DMS53 treated with DMSO at 0.1 percent for 48 hours (cell line): ENCODE measurements around the gene SYT8.
"Not testable (repeated sequence)": the region's sequence is repeated elsewhere in the genome, so short reads cannot be mapped to it uniquely, and the experiment has no call there.

ENCODE experiments used
- DNase-seq: peaks from one replicate; lab custom pipeline; 2025; ENCODE audit not compliant: unreplicated experiment; lab: John Stamatoyannopoulos, UW

SYT8 gene

DNA sequence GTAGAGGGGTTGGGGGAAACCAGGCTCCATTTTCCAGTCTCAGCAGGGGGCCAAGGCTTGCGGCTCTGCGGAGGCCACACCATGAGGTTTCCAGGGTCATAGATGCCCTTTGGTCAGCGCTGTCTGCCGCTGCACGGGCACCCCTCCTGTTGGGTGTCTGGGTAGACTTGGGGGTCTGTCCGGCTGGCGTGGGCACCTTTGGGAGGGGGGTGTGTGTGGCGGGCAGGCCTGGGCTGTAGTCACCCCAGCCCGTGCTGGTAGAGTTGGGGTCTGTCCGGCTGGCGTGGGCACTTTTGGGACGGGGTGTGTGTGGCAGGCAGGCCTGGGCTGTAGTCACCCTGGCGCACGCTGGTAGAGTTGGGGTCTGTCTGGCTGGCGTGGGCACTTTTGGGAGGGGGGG is 36.7 kb downstream of the SYT8 start:
- no peak for DNase-seq

DNA sequence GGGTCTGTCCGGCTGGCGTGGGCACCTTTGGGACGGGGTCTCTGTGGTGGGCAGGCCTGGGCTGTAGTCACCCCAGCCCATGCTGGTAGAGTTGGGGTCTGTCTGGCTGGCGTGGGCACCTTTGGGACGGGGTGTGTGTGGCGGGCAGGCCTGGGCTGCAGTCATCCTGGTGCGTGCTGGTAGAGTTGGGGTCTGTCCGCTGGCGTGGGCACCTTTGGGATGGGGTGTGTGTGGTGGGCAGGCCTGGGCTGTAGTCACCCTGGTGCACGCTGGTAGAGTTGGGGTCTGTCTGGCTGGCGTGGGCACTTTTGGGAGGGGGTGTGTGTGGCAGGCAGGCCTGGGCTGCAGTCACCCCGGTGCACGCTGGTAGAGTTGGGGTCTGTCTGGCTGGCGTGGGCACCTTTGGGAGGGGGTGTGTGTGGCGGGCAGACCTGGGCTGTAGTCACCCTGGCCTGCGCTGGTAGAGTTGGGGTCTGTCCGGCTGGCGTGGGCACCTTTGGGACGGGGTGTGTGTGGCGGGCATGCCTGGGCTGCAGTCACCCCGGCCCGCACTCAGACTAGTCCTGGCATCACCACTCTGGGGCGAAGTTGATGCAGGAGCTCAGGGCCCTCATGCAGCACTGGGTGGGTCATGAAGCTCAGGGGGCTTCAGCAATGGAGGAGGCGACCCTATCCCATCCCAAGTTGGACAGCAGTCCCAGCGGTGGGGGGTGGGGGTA is 37.6 kb downstream of the SYT8 start:
- DNase-seq = no peak

DNA sequence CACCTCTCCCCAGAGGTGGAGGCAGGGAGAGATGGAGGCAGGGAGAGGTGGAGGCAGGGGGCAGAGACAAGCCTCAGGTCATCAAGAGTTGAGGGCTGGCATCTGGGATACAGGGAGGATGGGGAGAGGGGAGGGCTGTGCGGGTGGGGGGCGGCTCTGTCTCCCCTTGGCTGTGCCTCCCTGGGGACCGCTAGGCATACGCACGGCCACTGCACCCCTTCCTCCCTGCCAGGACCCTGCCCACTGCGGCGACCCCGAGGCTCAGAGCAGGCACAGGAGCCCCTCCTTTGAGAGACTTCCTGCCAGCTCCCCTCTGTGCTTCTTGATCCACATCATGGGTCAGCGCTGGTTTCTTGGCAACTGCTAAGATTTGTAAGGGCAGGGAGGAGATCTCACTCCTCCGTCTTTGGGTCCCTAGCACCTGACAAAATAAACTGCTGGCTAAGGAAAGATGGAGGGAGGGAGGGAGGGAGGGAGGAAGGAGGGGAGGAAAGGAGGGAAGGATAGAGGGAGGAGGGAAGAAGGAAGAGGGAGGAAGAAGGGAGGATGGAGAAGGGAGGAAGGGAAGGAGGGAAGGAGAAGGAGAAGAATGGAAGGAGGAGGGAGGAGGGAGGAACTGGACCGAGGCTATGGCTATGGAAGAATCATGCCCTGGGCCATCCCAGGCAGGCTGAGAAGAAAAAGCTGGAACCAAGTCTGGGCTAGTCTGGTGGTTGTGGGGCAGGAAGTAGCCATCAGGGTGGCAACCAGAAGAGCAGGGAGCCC is 38.4 kb downstream of the SYT8 start:
- DNase-seq = no peak

- not testable (repeated sequence) for DNase-seq
Measured at GRCh38 chr11:1873813-1874150, 39.0 kb downstream of the SYT8 start.

GRCh38 chr11:1874441-1875092 is 39.8 kb downstream of the SYT8 start:
- DNase-seq = not testable (repeated sequence)

GRCh38 chr11:1875093-1875850 is 40.5 kb downstream of the SYT8 start:
- no peak for DNase-seq

GRCh38 chr11:1875851-1876301 is 41.1 kb downstream of the SYT8 start:
- DNase-seq = not testable (repeated sequence)

DNA sequence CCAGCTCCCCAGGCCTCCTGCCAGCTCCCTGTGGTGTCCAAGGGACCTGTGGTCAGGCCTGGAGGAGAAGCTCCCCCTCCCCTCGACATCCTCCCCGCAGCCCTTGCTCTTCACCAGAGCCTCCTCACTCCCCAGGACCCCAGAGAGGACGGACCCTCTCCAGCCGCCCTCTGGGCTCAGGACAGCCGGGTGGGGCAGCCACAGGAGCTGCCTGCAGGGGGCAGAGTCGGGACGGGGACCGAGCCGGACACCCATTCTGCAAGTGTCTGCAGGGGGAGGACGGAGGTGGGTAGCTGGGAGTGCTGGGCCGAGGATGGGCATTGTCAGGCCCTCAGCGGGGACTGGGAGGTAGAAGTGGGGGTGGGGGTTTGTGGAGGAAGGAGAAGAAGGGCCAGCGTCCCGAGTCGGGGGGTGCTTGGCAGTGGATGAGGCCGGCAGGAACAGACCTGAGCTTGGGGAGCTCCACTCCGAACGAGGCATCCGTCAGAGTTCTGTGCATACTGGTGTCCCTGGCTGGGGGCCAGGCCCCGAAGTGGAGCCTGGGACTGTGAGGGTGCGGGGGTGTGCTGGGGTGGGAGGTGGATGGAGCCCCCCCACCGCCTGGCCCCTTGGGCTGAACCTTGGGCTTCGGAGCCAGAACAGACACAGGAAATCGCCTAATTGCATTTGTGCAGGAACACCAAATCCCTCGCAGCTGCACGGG is 41.7 kb downstream of the SYT8 start:
- no peak for DNase-seq

DNA sequence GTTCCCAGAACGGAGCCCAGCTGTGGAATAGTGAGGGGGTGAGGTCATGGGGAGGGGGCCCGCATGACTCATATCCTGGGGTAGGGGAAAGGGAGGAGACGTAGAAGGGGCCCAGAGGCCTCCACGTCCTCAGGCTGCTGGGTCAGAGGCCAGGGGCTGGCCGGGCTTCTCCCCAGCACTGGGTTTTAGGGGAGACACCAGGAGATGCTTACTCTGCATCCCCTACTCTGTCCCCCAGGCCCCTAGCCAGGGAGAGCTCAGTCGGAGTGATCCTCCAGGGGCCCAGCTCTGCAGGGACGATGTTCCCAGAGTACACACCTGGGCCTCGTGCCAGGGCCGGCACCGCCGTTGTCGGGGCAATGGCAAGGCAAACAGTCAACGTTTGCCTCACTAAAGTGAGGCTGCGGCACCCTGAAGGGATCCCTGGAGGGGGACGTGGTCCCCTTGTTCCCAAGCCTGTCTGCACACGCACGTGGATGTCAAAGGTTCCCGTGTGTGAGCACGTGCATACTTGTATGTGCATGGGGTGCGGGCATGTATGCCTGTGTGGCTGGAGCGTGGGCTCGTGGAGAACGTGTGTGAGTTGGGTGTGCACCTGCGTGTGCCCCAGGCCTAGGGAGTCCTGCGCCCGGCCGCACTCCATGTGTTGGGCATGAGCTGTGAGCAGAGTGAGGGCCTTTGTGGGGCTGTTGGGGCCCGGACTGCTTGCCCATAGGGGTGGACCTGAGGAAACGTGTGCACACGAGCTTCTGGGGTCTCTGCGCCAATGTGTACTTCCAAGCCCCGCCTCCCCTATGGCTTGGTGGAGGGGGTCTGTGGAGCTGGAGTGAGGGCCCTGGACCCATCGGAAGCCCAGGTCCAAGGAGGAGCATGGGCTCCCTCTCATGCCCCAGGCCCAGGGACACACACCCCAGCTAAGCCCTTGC is 42.7 kb downstream of the SYT8 start:
- no peak for DNase-seq

DNA sequence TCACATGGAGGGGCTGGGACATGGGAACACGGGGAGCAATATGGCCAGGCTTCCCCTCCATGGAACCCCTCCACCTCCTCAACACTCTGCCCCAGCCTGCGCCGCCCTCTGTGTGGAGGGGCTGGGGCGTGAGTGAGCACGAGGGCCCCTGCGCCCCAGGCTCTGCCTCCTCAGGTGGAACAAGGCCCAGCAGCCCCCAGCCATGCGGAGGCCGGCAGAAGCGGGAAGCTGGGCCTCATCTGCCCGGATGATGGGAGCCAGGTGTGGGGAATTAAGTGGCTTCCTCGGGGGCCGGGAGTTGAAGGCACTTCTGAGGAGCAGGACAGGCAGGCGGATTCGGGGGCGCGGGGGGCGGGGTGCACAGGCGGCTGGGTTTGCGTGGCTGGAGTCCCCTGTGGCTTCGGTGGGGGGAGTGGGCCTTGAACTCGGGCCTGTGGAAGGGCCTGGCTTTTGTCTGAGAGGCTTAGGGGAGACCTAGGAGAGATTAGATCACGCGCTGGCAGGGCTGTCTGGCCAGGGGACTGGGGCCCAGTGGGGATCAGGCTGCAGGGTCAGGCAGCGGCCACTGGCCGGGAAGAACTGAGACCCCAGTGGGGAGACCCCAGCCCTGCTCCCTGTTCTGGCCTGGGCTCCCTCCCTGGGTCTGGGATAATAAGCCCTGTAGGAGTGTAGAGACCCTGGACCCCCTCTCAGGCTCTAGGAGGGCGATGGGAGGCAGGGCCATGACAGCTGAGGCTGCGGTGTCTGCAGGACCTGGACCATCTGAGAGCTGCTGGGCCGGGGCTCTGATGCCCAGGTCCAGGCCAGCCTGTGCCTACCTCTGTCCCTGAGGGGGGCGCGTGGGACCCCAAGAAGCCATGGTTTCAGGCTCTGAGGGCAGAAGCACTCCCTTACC is 43.6 kb downstream of the SYT8 start:
- DNase-seq = no peak

GRCh38 chr11:1879342-1879940 is 44.7 kb downstream of the SYT8 start:
- no peak for DNase-seq

- no peak for DNase-seq
Measured at GRCh38 chr11:1879941-1880720, 45.3 kb downstream of the SYT8 start.

DNA sequence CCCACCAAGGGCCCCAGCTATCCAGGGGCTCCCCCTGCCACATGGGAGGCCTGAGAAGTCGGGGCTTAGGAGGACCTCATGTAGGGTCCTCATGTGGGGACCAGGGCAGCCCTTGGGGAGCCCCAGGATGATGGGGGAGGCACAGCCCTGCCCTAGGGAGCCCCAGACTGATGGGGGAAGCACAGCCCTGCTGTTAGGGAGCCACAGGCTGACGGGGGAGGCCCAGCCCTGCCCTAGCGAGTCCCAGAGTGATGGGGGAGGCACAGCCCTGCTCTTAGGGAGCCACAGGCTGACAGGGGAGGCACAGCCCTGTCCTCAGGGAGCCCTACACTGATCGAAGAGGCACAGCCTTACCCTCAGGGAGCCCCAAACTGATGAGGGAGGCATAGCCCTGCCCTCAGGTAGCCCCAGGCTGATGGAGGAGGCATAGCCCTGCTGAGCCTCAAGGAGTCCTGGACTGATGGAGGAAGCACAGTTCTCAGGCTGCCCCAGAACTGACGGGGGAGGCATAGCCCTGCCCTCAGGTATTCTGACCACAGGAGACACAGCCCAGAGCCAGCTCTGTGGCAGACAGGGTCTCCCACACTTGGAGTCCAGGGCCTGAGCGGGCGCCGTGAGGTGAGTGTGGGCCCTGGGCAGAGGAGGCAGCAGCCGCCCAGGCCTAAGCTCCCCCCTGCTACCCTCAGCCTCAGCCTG is 46.1 kb downstream of the SYT8 start:
- no peak for DNase-seq

DNA sequence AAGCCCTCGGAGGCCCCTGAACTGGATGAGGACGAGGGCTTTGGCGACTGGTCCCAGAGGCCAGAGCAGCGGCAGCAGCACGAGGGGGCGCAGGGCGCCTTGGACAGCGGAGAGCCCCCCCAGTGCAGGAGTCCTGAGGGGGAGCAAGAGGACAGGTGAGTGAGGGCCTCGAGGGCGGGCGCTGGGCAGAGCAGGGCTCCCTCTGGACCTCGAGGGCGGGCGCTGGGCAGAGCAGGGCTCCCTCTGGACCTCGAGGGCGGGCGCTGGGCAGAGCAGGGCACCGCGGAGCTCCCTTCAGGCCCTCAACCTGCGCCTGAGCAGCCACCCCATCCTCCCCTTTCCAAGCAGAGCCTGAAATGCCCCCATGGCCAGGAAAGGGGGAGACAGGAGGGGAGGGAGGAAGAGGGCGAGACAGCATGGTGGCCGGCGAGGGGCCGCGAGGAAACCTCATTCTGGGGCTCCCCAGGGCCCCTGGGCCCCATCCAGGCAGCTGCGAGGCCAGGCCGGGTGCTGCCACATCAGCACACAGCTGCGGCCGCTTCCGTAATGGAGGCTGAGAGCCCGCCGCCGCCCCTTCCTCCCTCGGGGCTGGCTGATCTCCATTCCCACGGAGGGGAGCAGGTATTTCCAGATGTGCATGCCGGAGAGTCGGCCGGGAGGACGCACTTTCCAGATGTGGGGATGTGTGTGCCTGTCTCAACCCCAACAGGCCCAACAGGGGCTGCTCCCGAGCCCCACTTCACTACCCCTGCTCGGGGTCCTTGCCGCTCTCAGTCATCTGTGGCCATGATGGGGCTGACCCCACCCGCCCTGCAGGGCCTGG is 46.9 kb downstream of the SYT8 start:
- DNase-seq = no peak

- peak; percentile 74 for DNase-seq
Measured at GRCh38 chr11:1882265-1883238, 47.8 kb downstream of the SYT8 start.
